ENCODE data around the gene SMC6.

SMC6 gene

GRCh38 chr2:17667898-17668297 is 85.7 kb downstream of the SMC6 start:
- no peak for TF ChIP-seq CTCF (IDR thresholded peaks at IDR 0.05; ENCODE audit: insufficient read depth, low read length, poor library complexity, severe bottlenecking)
- Histone ChIP-seq H3K36me3 (ENCODE audit: control insufficient read depth, insufficient read depth, low read length) (peaks cover 4% of the 10 kb centered on the region), H3K4me3 (replicated peaks; ENCODE audit: low read depth, low read length) (no peak overlapping the region), H3K27me3 (replicated peaks; ENCODE audit: control insufficient read depth, insufficient read depth, low read length) (no peaks in the 10 kb centered on the region)
- DNase-seq (ENCODE audit: extremely low read depth, insufficient read length) = no peak

- DNase-seq (ENCODE audit: extremely low read depth, insufficient read length) = no peak
- Histone ChIP-seq H3K4me3 (replicated peaks; ENCODE audit: low read depth, low read length) (no peak overlapping the region), H3K27me3 (replicated peaks; ENCODE audit: control insufficient read depth, insufficient read depth, low read length) (no peaks in the 10 kb centered on the region), H3K36me3 (ENCODE audit: control insufficient read depth, insufficient read depth, low read length) (peaks cover 2% of the 10 kb centered on the region)
- TF ChIP-seq CTCF (IDR thresholded peaks at IDR 0.05; ENCODE audit: insufficient read depth, low read length, poor library complexity, severe bottlenecking) = no peak
These were observed 89.1 kb downstream of the SMC6 start for GRCh38 chr2:17664534-17664933.

- no peak for TF ChIP-seq CTCF (IDR thresholded peaks at IDR 0.05; ENCODE audit: insufficient read depth, low read length, poor library complexity, severe bottlenecking)
- Histone ChIP-seq H3K4me3 (replicated peaks; ENCODE audit: low read depth, low read length) (no peak overlapping the region), H3K36me3 (ENCODE audit: control insufficient read depth, insufficient read depth, low read length) (peaks cover 2% of the 10 kb centered on the region), H3K27me3 (replicated peaks; ENCODE audit: control insufficient read depth, insufficient read depth, low read length) (no peaks in the 10 kb centered on the region)
- DNase-seq (ENCODE audit: extremely low read depth, insufficient read length) = no peak
These were observed 90.9 kb downstream of the SMC6 start for GRCh38 chr2:17662723-17663122.

GRCh38 chr2:17661460-17661859 is 92.2 kb downstream of the SMC6 start:
- Histone ChIP-seq H3K27me3 (replicated peaks; ENCODE audit: control insufficient read depth, insufficient read depth, low read length) (no peaks in the 10 kb centered on the region), H3K36me3 (ENCODE audit: control insufficient read depth, insufficient read depth, low read length) (peaks cover 2% of the 10 kb centered on the region), H3K4me3 (replicated peaks; ENCODE audit: low read depth, low read length) (no peak overlapping the region)
- no peak for TF ChIP-seq CTCF (IDR thresholded peaks at IDR 0.05; ENCODE audit: insufficient read depth, low read length, poor library complexity, severe bottlenecking)
- no peak for DNase-seq (ENCODE audit: extremely low read depth, insufficient read length)

- no peak for TF ChIP-seq CTCF (IDR thresholded peaks at IDR 0.05; ENCODE audit: insufficient read depth, low read length, poor library complexity, severe bottlenecking)
- DNase-seq (ENCODE audit: extremely low read depth, insufficient read length) = no peak
These were observed 93.4 kb downstream of the SMC6 start for GRCh38 chr2:17660219-17660618.

GRCh38 chr2:17658251-17658843 is 95.3 kb downstream of the SMC6 start:
- no peak for TF ChIP-seq CTCF (IDR thresholded peaks at IDR 0.05; ENCODE audit: insufficient read depth, low read length, poor library complexity, severe bottlenecking)
- peak; percentile 48 for DNase-seq (ENCODE audit: extremely low read depth, insufficient read length)
- Histone ChIP-seq H3K36me3 (ENCODE audit: control insufficient read depth, insufficient read depth, low read length) (no peaks in the 10 kb centered on the region; the same call in none of the 2 replicates), H3K27me3 (replicated peaks; ENCODE audit: control insufficient read depth, insufficient read depth, low read length) (no peaks in the 10 kb centered on the region), H3K4me3 (replicated peaks; ENCODE audit: low read depth, low read length) (no peak overlapping the region)

More at GRCh38 chr2:17660219-17660618, 93.4 kb downstream of the SMC6 start:
- Histone ChIP-seq H3K4me3 (replicated peaks; ENCODE audit: low read depth, low read length) (no peak overlapping the region), H3K27me3 (replicated peaks; ENCODE audit: control insufficient read depth, insufficient read depth, low read length) (no peaks in the 10 kb centered on the region), H3K36me3 (ENCODE audit: control insufficient read depth, insufficient read depth, low read length) (peaks cover 2% of the 10 kb centered on the region)
